CD8-positive, alpha-beta memory T cell (primary cell): Measurements from ENCODE around the gene PCED1B. TPM values are rescaled to one million over a fixed set of nuclear protein-coding genes. Genes with fewer than 3 reads are reported as not detected.
"Not testable (repeated sequence)": the region's sequence is repeated elsewhere in the genome, so short reads cannot be mapped to it uniquely, and the experiment has no call there.

Experiments used
- CTCF ChIA-PET: fragments of 350-600 bp; sonication (Branson Sonifier 250); formaldehyde crosslinking; loops from one replicate; lab custom pipeline; 2021; ENCODE audit warnings: antibody characterized with exemption; lab: Charles Lee
- POLR2A ChIA-PET: fragments of 350-600 bp; sonication (Branson Sonifier 250); formaldehyde crosslinking; loops from one replicate; lab custom pipeline; 2021; ENCODE audit warnings: antibody characterized with exemption; lab: Charles Lee
- DNase-seq, 5 donors: peaks; one replicate each; pipeline versions ENCODE4 v3.0.0 to v3.0.0-alpha.2; 2020 to 2022; ENCODE audit warnings: mixed read lengths in 1 of 5
- H3K27ac ChIP-seq: one replicate; pipeline ENCODE4 v1.7.0; 2013; ENCODE audit warnings: low read depth, mild to moderate bottlenecking, low read length, moderate library complexity
- H3K27me3 ChIP-seq: 2 replicates; pipeline ENCODE4 v1.7.0; 2013; ENCODE audit warnings: low read length, mild to moderate bottlenecking; ENCODE audit not compliant: insufficient read depth, poor library complexity, severe bottlenecking
- H3K36me3 ChIP-seq: 2 replicates; pipeline ENCODE4 v1.7.0; 2013; ENCODE audit warnings: mild to moderate bottlenecking, low read length, moderate library complexity; ENCODE audit not compliant: insufficient read depth
- H3K4me1 ChIP-seq: 2 replicates; pipeline ENCODE4 v1.7.0; 2013; ENCODE audit warnings: mild to moderate bottlenecking, low read length, moderate library complexity; ENCODE audit not compliant: insufficient read depth
- H3K4me3 ChIP-seq: 2 replicates; pipeline ENCODE4 v1.7.0; 2013; ENCODE audit warnings: mild to moderate bottlenecking, low read length
- H3K9me3 ChIP-seq: 2 replicates; pipeline ENCODE4 v1.7.0; 2013; ENCODE audit warnings: mild to moderate bottlenecking, low read length
- H3K27ac Mint-ChIP-seq, 8 donors: one replicate each; pipeline ENCODE4 v1.8.0; 2020 to 2021; ENCODE audit warnings: mixed read lengths in 8 of 8, mild to moderate bottlenecking in 6 of 8, inconsistent platforms in 3 of 8, moderate library complexity in 3 of 8
- H3K27me3 Mint-ChIP-seq, 2 donors: one replicate each; pipeline ENCODE4 v1.8.0; 2020 to 2021; ENCODE audit warnings: mixed read lengths in 2 of 2, mild to moderate bottlenecking in 1 of 2, moderate library complexity in 1 of 2
- H3K36me3 Mint-ChIP-seq, 3 donors: one replicate each; pipeline ENCODE4 v1.8.0; 2020 to 2021; ENCODE audit warnings: mixed read lengths in 3 of 3, inconsistent platforms in 1 of 3, mild to moderate bottlenecking in 1 of 3
- H3K4me1 Mint-ChIP-seq, 3 donors: one replicate each; pipeline ENCODE4 v1.8.0; 2020 to 2021; ENCODE audit warnings: mixed read lengths in 3 of 3, inconsistent platforms in 1 of 3, mild to moderate bottlenecking in 1 of 3
- H3K4me3 Mint-ChIP-seq, 7 donors: one replicate each; pipeline ENCODE4 v1.8.0; 2020 to 2021; ENCODE audit warnings: mixed read lengths in 7 of 7, mild to moderate bottlenecking in 6 of 7, moderate library complexity in 4 of 7, inconsistent platforms in 2 of 7
- H3K9me3 Mint-ChIP-seq, 5 donors: one replicate each; pipeline ENCODE4 v1.8.0; 2020 to 2022; ENCODE audit warnings: mixed read lengths in 5 of 5, mild to moderate bottlenecking in 3 of 5, moderate library complexity in 2 of 5, inconsistent platforms in 1 of 5
- polyA plus RNA-seq: library from polyadenylated mRNA; unstranded; fragments of 300-500 nt; fragmentation: Illumina TruSeq; gene quantifications from one replicate; pipeline ENCODE4 v1.2.3, GENCODE V29; 2021
- total RNA-seq, 2 experiments: library from RNA; stranded (reverse); gene quantifications; one replicate each; pipeline ENCODE4 v1.2.3, GENCODE V29; 2021

PCED1B gene
- total and polyA plus RNA-seq, 3 experiments from 2014 or later = 52.8 to 73.3 (median 56.9) TPM

DNA sequence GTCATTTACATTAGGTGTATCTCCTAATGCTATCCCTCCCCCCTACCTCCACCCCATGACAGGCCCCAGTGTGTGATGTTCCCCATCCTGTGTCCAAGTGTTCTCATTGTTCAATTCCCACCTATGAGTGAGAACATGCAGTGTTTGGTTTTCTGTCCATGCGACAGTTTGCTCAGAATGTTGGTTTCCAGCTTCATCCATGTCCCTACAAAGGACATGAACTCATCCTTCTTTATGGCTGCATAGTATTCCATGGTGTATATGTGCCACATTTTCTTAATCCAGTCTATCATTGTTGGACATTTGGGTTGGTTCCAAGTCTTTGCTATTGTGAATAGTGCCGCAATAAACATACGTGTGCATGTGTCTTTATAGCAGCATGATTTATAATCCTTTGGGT, 37.9 kb downstream of the PCED1B start:
- Mint-ChIP-seq H3K4me1 (peaks cover 9 to 17% (median 16%) of the 10 kb centered on the region in 3 donors), H3K36me3 (peaks cover 10 to 57% (median 18%) of the 10 kb centered on the region in 3 donors)
- H3K27ac Mint-ChIP-seq, H3K4me3 ChIP-seq, DNase-seq, H3K9me3 ChIP-seq, H3K27me3 ChIP-seq, H3K27me3 Mint-ChIP-seq, CTCF ChIA-PET, H3K4me1 ChIP-seq, H3K27ac ChIP-seq, POLR2A ChIA-PET, H3K4me3 Mint-ChIP-seq, H3K9me3 Mint-ChIP-seq, H3K36me3 ChIP-seq: not testable (repeated sequence)

DNA sequence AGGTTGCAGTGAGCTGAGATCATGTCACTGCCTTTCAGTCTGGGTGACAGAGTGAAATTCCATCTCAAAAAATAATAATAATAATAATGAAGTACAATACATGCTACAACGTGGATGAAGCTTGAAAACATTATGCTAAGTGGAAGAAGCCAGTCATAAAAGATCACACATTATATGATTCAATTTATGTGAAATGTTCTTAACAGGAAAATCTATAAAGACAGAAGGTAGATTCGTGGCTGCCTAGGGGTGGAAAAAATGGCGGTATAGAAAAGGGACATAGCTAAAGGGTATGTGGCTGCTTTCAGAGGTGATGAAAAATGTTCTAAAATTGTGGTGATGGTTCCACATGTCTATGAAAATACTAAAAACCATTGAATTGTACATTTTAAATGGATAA, 41.3 kb downstream of the PCED1B start:
- H3K27me3 ChIP-seq = no peaks in the 10 kb centered on the region
- H3K4me3 ChIP-seq = no peak overlapping the region
- no peaks in the 10 kb centered on the region for H3K9me3 ChIP-seq
- Mint-ChIP-seq H3K27me3 (no peaks in the 10 kb centered on the region), H3K27ac (peak overlapping the region in 1 of 8 donors; percentile 42), H3K36me3 (peaks cover 13 to 44% (median 15%) of the 10 kb centered on the region in 3 donors), H3K4me1 (peaks cover 9 to 26% (median 23%) of the 10 kb centered on the region in 3 donors), H3K9me3 (peaks cover 0 to 4% (median 0%) of the 10 kb centered on the region in 5 donors), H3K4me3 (no peak overlapping the region)
- H3K27ac ChIP-seq = no peak overlapping the region
- DNase-seq = no peak
- no peaks in the 10 kb centered on the region for H3K36me3 ChIP-seq
- ChIA-PET CTCF (no interaction called here), POLR2A (no interaction called here)
- H3K4me1 ChIP-seq = no peaks in the 10 kb centered on the region

DNA sequence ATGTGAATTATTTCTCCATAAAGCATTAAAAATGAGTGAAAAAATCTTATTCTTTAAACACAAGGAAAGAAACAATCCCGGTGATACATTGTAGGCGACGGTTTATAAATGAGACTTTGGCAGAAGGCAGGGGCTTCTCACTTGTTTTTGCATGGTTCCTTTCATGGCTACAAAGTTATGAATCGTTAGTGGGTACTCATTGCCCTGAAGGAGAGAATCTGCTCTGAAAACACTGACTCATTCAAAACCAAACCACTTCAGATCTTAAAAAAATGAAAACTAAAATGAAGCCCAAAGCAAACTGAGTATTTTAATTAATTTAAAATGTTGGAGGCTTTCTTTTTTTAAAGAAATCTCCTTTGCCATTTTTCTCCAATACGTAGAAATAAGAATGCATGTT, 41.7 kb downstream of the PCED1B start:
- no peak for DNase-seq
- peaks cover 10 to 43% (median 13%) of the 10 kb centered on the region in 3 donors for H3K36me3 Mint-ChIP-seq
- CTCF ChIA-PET = no interaction called here
- H3K4me1 Mint-ChIP-seq = peaks cover 9 to 26% (median 23%) of the 10 kb centered on the region in 3 donors
- H3K27ac Mint-ChIP-seq = no peak overlapping the region
- no peaks in the 10 kb centered on the region for H3K27me3 Mint-ChIP-seq
- H3K27me3 ChIP-seq = no peaks in the 10 kb centered on the region
- no peak overlapping the region for H3K27ac ChIP-seq
- POLR2A ChIA-PET = interaction anchor here (0.7 kb wide), 1 partner anchor 36 kb away, joined by 3 read pairs; no protein-coding TSS in a partner anchor
- H3K4me3 ChIP-seq = no peak overlapping the region
- H3K9me3 ChIP-seq = no peaks in the 10 kb centered on the region
- H3K36me3 ChIP-seq = no peaks in the 10 kb centered on the region
- peaks cover 0 to 4% (median 0%) of the 10 kb centered on the region in 5 donors for H3K9me3 Mint-ChIP-seq
- H3K4me3 Mint-ChIP-seq = no peak overlapping the region
- H3K4me1 ChIP-seq = no peaks in the 10 kb centered on the region

DNA sequence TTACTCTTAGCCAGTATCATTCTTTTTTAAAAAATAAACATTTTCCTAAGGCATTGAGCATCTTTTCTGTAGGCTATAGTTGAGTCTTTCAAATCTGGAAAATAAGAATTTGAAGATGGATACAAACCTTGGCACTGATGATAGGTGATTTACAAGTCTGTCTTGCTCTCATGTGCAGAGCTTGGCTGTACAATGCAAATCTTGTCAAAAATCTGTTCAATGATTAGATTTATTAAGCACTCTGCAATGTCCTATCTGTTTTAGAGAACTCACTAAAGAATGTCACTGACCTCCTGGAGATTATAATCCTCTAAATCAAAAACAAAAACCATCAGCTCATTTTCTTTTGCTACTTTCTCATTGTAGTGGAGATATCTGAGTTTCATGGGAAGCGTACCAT, 43.2 kb downstream of the PCED1B start:
- CTCF ChIA-PET = no interaction called here
- H3K27me3 Mint-ChIP-seq = no peaks in the 10 kb centered on the region
- no peak overlapping the region for H3K4me3 Mint-ChIP-seq
- H3K36me3 ChIP-seq = no peaks in the 10 kb centered on the region
- no peaks in the 10 kb centered on the region for H3K4me1 ChIP-seq
- H3K27ac Mint-ChIP-seq = no peak overlapping the region
- no peaks in the 10 kb centered on the region for H3K9me3 ChIP-seq
- no peaks in the 10 kb centered on the region for H3K27me3 ChIP-seq
- peaks cover 9 to 26% (median 23%) of the 10 kb centered on the region in 3 donors for H3K4me1 Mint-ChIP-seq
- POLR2A ChIA-PET = no interaction called here
- no peaks in the 10 kb centered on the region for H3K9me3 Mint-ChIP-seq
- peaks cover 8 to 42% (median 10%) of the 10 kb centered on the region in 3 donors for H3K36me3 Mint-ChIP-seq
- no peak for DNase-seq
- H3K4me3 ChIP-seq = no peak overlapping the region
- no peak overlapping the region for H3K27ac ChIP-seq

- Histone ChIP-seq H3K4me1 (no peaks in the 10 kb centered on the region), H3K27ac (no peak overlapping the region), H3K9me3 (no peaks in the 10 kb centered on the region), H3K27me3 (no peaks in the 10 kb centered on the region), H3K36me3 (no peaks in the 10 kb centered on the region), H3K4me3 (no peak overlapping the region)
- H3K36me3 Mint-ChIP-seq = peaks cover 11 to 37% (median 12%) of the 10 kb centered on the region in 3 donors
- H3K9me3 Mint-ChIP-seq = no peaks in the 10 kb centered on the region
- peak overlapping the region in 2 of 8 donors; percentile 30 to 68 for H3K27ac Mint-ChIP-seq
- ChIA-PET CTCF (no interaction called here), POLR2A (interaction anchor here (0.6 kb wide), 1 partner anchor 29 kb away, joined by 7 read pairs; no protein-coding TSS in a partner anchor)
- DNase-seq = no peak
- H3K27me3 Mint-ChIP-seq = no peaks in the 10 kb centered on the region
- no peak overlapping the region for H3K4me3 Mint-ChIP-seq
- peaks cover 9 to 26% (median 23%) of the 10 kb centered on the region in 3 donors for H3K4me1 Mint-ChIP-seq
These were observed 44.3 kb downstream of the PCED1B start for GRCh38 chr12:47123730-47124129.

DNA sequence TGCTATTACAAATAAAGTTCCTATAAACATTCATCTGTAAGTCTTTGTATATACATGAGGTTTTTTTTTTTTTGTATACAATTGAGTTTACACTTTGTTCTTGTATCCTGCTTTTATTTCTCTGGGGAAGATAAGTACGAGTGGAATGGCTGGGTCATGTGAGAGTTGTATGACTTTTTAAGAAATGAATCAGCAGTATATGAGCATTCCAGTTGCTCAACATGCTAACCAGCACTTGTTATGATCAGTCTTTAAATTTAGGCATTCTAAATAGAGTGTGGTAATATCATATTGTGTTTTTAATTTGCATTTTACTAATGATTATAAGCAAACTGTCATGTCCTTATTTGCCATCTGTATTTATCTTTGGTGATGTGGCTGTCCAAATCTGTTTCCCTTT, 45.0 kb downstream of the PCED1B start:
- H3K4me1 Mint-ChIP-seq = peaks cover 9 to 29% (median 23%) of the 10 kb centered on the region in 3 donors
- peaks cover 9 to 32% (median 12%) of the 10 kb centered on the region in 3 donors for H3K36me3 Mint-ChIP-seq

DNA sequence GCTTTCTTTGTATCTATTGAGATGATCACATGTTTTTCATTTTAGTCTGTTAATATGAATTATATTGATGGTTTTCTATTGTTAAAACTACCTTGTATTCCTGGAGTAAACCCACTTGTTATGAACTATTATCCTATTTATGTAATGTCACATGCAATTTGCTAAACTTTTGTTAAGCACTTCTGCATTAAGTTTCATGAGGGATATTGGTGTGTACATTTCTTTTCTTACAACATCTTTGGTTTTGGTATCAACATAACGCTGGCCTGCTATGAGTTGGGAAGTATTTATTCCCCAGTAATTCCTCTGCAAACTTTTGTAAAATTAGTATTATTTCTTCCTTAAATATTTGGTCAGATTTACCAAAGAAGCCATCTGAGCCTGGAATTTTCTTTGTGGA, 46.8 kb downstream of the PCED1B start:
- DNase-seq = no peak
- POLR2A ChIA-PET = no interaction called here
- Histone ChIP-seq H3K4me3 (no peak overlapping the region), H3K27me3 (no peaks in the 10 kb centered on the region), H3K27ac (no peak overlapping the region), H3K4me1 (no peaks in the 10 kb centered on the region), H3K9me3 (no peaks in the 10 kb centered on the region), H3K36me3 (no peaks in the 10 kb centered on the region)
- Mint-ChIP-seq H3K4me3 (no peak overlapping the region), H3K27ac (no peak overlapping the region), H3K9me3 (no peaks in the 10 kb centered on the region), H3K36me3 (peaks cover 9 to 30% (median 12%) of the 10 kb centered on the region in 3 donors), H3K4me1 (peaks cover 9 to 23% (median 18%) of the 10 kb centered on the region in 3 donors), H3K27me3 (no peaks in the 10 kb centered on the region)
- CTCF ChIA-PET = interaction anchor here (1.0 to 1.1 kb wide), 2 partner anchors 55 to 152 kb away, joined by 3 to 5 read pairs; no protein-coding TSS in a partner anchor

More for the DNA sequence above, 45.0 kb downstream of the PCED1B start:
- Histone ChIP-seq H3K36me3 (no peaks in the 10 kb centered on the region), H3K9me3 (no peaks in the 10 kb centered on the region), H3K4me1 (no peaks in the 10 kb centered on the region), H3K27ac (no peak overlapping the region), H3K4me3 (no peak overlapping the region), H3K27me3 (no peaks in the 10 kb centered on the region)
- ChIA-PET POLR2A (no interaction called here), CTCF (no interaction called here)
- no peaks in the 10 kb centered on the region for H3K27me3 Mint-ChIP-seq
- H3K27ac Mint-ChIP-seq = no peak overlapping the region
- H3K9me3 Mint-ChIP-seq = no peaks in the 10 kb centered on the region
- no peak for DNase-seq
- H3K4me3 Mint-ChIP-seq = no peak overlapping the region

DNA sequence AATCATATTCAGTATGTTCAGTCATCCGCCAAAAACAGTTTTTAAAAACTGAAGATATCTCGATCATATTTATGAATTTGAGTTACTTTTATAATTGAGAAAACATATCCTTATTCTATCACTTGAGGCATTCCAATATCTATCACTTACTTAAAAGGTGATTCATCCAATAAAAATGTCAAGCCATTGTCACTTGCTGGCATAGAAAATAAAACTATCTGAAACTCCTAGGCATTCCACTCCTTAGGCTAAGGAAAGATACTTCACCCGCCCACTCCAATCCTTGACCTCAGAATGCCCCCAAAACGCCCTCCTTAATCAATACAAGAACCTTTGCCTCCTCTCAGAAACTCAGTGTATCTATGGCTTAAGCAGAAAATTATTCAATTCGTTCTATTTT, 51.6 kb downstream of the PCED1B start:
- Histone ChIP-seq H3K27me3 (no peaks in the 10 kb centered on the region), H3K4me1 (no peaks in the 10 kb centered on the region), H3K9me3 (no peaks in the 10 kb centered on the region), H3K4me3 (no peak overlapping the region), H3K27ac (no peak overlapping the region), H3K36me3 (no peaks in the 10 kb centered on the region)
- ChIA-PET CTCF (interaction anchor here (1.5 kb wide), 1 partner anchor 10 kb away, joined by 3 read pairs; no protein-coding TSS in a partner anchor), POLR2A (no interaction called here)
- H3K27ac Mint-ChIP-seq = peak overlapping the region in 1 of 8 donors; percentile 22
- no peak overlapping the region for H3K4me3 Mint-ChIP-seq
- no peaks in the 10 kb centered on the region for H3K9me3 Mint-ChIP-seq
- no peaks in the 10 kb centered on the region for H3K27me3 Mint-ChIP-seq
- H3K36me3 Mint-ChIP-seq = peaks cover 8 to 46% (median 14%) of the 10 kb centered on the region in 3 donors
- H3K4me1 Mint-ChIP-seq = peaks cover 0 to 11% (median 0%) of the 10 kb centered on the region in 3 donors
- DNase-seq = no peak
